Motor neuron (in vitro differentiated cells): Measurements from ENCODE around the gene RHNO1. TPM values are rescaled to one million over a fixed set of nuclear protein-coding genes. Genes with fewer than 3 reads are reported as not detected.

Experiments
- ATAC-seq, 8 experiments: fragments of 200-7000 bp; cut with Tn5 transposase; replicated peaks in 6 of 8; 2 replicates each; pipeline ENCODE4 v1.8.0; 2021; ENCODE audit warnings: mild to moderate bottlenecking in 8 of 8, moderate library complexity in 8 of 8
- H3K27ac ChIP-seq, 2 donors: fragments of 250-450 bp; sonication (Bioruptor Pico); 2 replicates each; pipeline ENCODE4 v1.9.0; 2021; ENCODE audit warnings: antibody characterized with exemption in 2 of 2, mild to moderate bottlenecking in 2 of 2, moderate library complexity in 1 of 2
- H3K4me1 ChIP-seq, 2 donors: fragments of 250-450 bp; sonication (Bioruptor Pico); replicated peaks in 1 of 2; 2 replicates each; pipeline ENCODE4 v1.6.1; 2021; ENCODE audit warnings: antibody characterized with exemption in 2 of 2, mild to moderate bottlenecking in 2 of 2, moderate library complexity in 1 of 2
- H3K4me3 ChIP-seq, 5 donors: fragments of 250-450 bp; sonication (Bioruptor Pico); 2 replicates each; pipeline ENCODE4 v1.9.0; 2021; ENCODE audit warnings: antibody characterized with exemption in 5 of 5, mild to moderate bottlenecking in 5 of 5, moderate library complexity in 4 of 5
- WGBS, 10 experiments: fragments of 450-650 bp; shearing (Covaris generic); methylation state at CpG; one replicate each; pipeline ENCODE4 v1.0.0; 2022; 5-methylcytosine and 5-hydroxymethylcytosine counted together
- in situ Hi-C, 9 experiments: fragments of 400-800 bp; cut with MboI; loops; one replicate each; pipeline ENCODE4 v1.15.0; 2021; ENCODE audit warnings: low sequenced_read_pairs in 9 of 9, low pct_unique_long_range_greater_than_20kb in 2 of 9; ENCODE audit not compliant: unreplicated experiment in 9 of 9
- total RNA-seq, 8 experiments: library from RNA; unstranded; fragments of 300-600 nt; gene quantifications; 2 replicates each; pipeline versions ENCODE4 v1.2.3 to v1.2.4, GENCODE V29; 2022

RHNO1 gene
- total RNA-seq, 8 experiments from 2014 or later, result 9.8 to 37.6 (median 28.9) TPM

- 17 to 43% (median 31%) methylated on average over 1 to 3 of the region's 6 CpGs; no CpG with 5 or more reads in 6 of the 10 experiments for WGBS, 10 experiments
- Histone ChIP-seq H3K4me3 (no peak overlapping the region), H3K4me1 (peaks cover 7 to 9% of the 10 kb centered on the region in 2 donors), H3K27ac (no peak overlapping the region)
- in situ Hi-C loops, result loop anchor here in 1 of 9 experiments (25.0 kb wide), 1 partner anchor 192 kb away; no protein-coding TSS in a partner anchor
- ATAC-seq, result peak in 4 of 8 experiments; percentile 14 to 58 (median 22)
These were observed 31.7 kb upstream of the RHNO1 start for GRCh38 chr12:2845280-2845679.

GRCh38 chr12:2851931-2852330 is 25.1 kb upstream of the RHNO1 start:
- WGBS, 10 experiments, result 60 to 100% (median 95%) methylated on average over 1 to 3 of the region's 3 CpGs; no CpG with 5 or more reads in 2 of the 10 experiments
- ATAC-seq, result no peak
- Histone ChIP-seq H3K27ac (no peak overlapping the region), H3K4me1 (peaks cover 0 to 5% of the 10 kb centered on the region in 2 donors), H3K4me3 (no peak overlapping the region)
- in situ Hi-C loops, result loop anchor here in 4 of 9 experiments (25.0 kb wide), 1 partner anchor 185 kb away; no protein-coding TSS in a partner anchor

DNA sequence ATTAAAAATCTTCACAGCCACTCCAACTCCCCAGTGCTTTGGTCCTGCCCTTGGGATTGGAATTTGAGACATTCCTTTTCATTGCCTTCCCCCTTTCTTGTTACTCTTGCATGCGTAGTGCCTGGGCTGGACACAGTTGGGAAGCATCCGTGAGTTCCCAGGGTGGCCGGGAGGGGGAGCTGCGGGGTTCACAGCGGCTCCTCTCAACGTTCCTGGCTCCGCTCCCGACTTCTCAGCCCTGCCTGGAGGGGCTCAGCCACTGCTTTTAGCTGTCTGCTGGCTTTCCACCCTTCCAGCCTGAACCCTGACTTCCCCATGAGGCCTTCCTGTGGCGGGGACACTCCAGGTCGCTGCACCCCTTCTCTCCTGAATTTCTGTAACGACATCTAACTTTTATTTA is 23.4 kb upstream of the RHNO1 start:
- Histone ChIP-seq H3K27ac (no peak overlapping the region), H3K4me1 (peaks cover 0 to 5% of the 10 kb centered on the region in 2 donors), H3K4me3 (no peak overlapping the region)
- WGBS, 10 experiments, result 3 to 83% (median 37%) methylated on average over 1 to 7 of the region's 11 CpGs; no CpG with 5 or more reads in 3 of the 10 experiments
- in situ Hi-C loops, result loop anchor here in 4 of 9 experiments (25.0 kb wide), 1 partner anchor 184 kb away; no protein-coding TSS in a partner anchor
- peak; percentile 80 to 98 (median 89) for ATAC-seq

DNA sequence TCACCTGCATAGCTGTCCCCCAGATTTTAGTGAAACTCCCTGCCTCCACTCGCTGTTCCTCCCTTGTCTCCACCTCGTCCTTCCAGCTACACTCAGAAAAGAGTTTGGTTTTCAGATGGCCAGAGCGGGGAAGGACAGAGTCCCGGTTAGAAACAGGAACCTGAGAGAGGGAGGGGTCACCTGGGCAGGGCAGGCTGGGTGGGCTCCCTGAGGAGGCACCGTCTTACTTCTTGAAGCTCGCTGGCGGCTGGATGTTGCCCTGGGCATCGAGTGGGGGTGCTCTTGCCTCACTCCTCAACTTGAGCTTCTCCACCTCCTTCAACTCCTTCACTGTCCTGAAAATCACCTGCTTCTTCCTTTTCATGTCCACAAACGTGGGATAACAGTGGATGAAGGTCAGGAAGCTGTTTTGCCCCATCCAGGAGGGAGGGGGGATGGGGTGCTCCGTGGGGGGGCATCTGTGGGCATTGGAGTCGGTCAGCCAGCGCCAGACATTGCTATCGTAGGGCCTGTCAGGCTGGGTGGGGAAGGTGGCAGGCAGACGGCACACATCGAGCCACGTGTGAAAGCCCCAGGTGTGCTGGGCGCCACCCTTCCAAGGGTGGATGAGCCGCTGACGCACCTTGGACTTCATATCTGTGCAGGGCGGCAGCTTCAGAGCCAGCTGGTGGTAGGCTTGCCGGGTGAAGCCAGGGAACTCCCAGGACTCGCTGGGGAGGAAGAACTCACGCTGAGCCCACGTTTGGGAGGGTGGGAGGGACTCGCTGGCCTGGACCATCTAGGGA is 22.2 kb upstream of the RHNO1 start:
- H3K4me3 ChIP-seq, result no peak overlapping the region
- H3K4me1 ChIP-seq, result peaks cover 0 to 2% of the 10 kb centered on the region in 2 donors
- 49 to 100% (median 90%) methylated on average over 1 to 5 of the region's 25 CpGs; no CpG with 5 or more reads in 5 of the 10 experiments for WGBS, 10 experiments
- in situ Hi-C loops, result loop anchor here in 4 of 9 experiments (25.0 kb wide), 1 partner anchor 182 kb away; no protein-coding TSS in a partner anchor
- no peak overlapping the region for H3K27ac ChIP-seq
- ATAC-seq, result no peak

DNA sequence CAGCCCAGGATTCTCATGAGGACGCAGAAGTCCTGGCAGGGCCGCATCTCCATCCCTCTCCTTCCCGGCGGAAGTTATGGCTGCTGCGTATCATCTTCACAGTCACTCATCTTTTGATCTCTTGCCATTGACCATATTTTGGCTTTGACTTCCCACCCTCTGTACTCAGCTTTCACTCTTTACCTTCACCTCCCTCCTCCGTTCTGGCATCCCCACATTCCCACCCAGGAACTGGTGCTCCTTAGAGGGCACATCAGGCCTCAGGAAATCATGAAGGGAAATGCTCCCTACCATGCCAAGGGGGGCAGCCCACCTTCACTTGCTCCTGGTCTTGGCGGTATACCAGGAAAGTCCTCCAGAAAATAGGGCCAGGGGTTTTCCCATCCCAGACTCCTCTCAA is 21.5 kb upstream of the RHNO1 start:
- Histone ChIP-seq H3K4me3 (no peak overlapping the region), H3K27ac (no peak overlapping the region), H3K4me1 (no peaks in the 10 kb centered on the region)
- in situ Hi-C loops, result loop anchor here in 4 of 9 experiments (25.0 kb wide), 1 partner anchor 182 kb away; no protein-coding TSS in a partner anchor
- 86 to 100% (median 100%) methylated on average over 1 of the region's 7 CpGs; no CpG with 5 or more reads in 6 of the 10 experiments for WGBS, 10 experiments
- no peak for ATAC-seq

GRCh38 chr12:2856051-2856450 is 21.0 kb upstream of the RHNO1 start:
- in situ Hi-C loops, result loop anchor here in 4 of 9 experiments (25.0 kb wide), 1 partner anchor 181 kb away; no protein-coding TSS in a partner anchor
- 33 to 100% (median 83%) methylated on average over 1 to 2 of the region's 3 CpGs; no CpG with 5 or more reads in 3 of the 10 experiments for WGBS, 10 experiments
- Histone ChIP-seq H3K4me3 (no peak overlapping the region), H3K27ac (no peak overlapping the region), H3K4me1 (no peaks in the 10 kb centered on the region)
- ATAC-seq, result no peak

DNA sequence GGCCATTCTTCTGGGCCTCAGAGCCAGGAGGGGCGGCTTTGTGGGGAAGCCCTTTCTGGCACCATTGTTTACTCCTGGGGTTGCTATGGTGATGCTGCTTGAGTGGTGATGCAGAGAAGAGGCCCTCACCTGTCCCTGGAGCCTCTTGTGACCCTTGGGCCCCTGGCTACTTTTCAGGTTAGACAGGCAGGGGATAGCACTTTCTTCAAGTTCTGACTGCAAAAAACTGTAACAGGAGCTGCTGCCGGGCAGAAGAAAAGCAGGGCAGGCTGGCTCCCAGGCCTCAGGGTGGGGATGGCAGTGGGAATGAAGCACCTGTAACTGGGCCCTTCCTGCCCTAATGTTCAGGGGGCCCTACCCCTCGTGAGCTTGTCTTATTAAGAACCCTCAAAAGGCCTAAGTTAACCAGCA is 20.0 kb upstream of the RHNO1 start, which contains the start of gene TEX52:
Gene TEX52 (minus strand): TSS at position 19 of the 411 bp plus-strand sequence. CDS start 13 bp downstream, at position 6.
- ATAC-seq, result peak in 1 of 8 experiments; percentile 57
- Histone ChIP-seq H3K27ac (no peak within 1 kb of the TSS), H3K4me1 (no peaks in the 10 kb centered on the region), H3K4me3 (no peak within 1 kb of the TSS)
- 49 to 100% (median 75%) methylated on average over 1 to 3 of the region's 3 CpGs; no CpG with 5 or more reads in 3 of the 10 experiments for WGBS, 10 experiments
- in situ Hi-C loops, result loop anchor here in 4 of 9 experiments (25.0 kb wide), 1 partner anchor 180 kb away; no protein-coding TSS in a partner anchor

DNA sequence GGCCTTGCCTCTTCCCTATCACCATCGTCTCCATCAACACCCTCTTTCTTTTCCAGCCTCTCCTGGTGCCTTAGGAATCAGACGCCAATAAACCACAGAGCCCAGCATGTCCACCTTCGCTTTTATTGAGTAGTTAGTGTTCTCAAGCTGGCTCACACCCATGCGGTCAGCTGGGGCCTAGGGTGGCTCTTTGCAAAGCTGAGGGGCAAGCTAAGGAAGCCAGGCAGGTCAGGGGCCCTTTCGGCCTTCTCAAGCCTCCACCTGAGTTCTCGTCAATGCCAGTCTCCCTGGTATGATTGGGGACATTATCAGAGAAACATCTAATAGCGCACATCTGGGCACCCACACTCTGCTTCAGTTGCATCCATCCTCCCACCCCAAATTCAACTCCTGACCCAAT is 19.4 kb upstream of the RHNO1 start:
- no peaks in the 10 kb centered on the region for H3K4me1 ChIP-seq
- ATAC-seq, result no peak
- no peak overlapping the region for H3K27ac ChIP-seq
- in situ Hi-C loops, result loop anchor here in 4 of 9 experiments (25.0 kb wide), 1 partner anchor 180 kb away; no protein-coding TSS in a partner anchor
- no peak overlapping the region for H3K4me3 ChIP-seq
- 68 to 100% (median 92%) methylated on average over 1 to 7 of the region's 7 CpGs; no CpG with 5 or more reads in 5 of the 10 experiments for WGBS, 10 experiments

DNA sequence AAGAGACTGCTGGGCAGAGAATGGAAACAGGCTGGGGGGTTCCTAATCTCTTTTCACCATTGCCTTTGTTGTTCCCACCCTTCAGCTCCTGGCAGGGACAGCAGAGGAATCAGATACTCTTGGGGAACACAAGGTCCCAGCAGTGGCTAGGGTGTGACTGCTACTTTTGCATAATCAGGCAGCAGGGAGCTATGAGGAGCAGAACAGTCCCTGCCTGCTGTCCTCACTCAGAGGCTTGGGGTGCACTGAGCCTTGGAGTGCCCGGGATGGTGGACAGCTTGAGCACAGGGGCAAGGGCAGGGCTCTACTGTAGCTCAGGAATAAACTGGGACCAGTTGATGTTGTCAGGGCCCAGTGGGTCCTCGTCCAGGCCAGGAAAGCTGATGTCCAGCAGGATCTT is 18.7 kb upstream of the RHNO1 start:
- Histone ChIP-seq H3K4me1 (no peaks in the 10 kb centered on the region), H3K27ac (no peak overlapping the region), H3K4me3 (no peak overlapping the region)
- WGBS, 10 experiments, result 17 to 100% (median 100%) methylated on average over 1 of the region's 2 CpGs; no CpG with 5 or more reads in 7 of the 10 experiments
- in situ Hi-C loops, result loop anchor here in 4 of 9 experiments (25.0 kb wide), 1 partner anchor 179 kb away; no protein-coding TSS in a partner anchor
- ATAC-seq, result peak in 2 of 8 experiments; percentile 82 to 88

DNA sequence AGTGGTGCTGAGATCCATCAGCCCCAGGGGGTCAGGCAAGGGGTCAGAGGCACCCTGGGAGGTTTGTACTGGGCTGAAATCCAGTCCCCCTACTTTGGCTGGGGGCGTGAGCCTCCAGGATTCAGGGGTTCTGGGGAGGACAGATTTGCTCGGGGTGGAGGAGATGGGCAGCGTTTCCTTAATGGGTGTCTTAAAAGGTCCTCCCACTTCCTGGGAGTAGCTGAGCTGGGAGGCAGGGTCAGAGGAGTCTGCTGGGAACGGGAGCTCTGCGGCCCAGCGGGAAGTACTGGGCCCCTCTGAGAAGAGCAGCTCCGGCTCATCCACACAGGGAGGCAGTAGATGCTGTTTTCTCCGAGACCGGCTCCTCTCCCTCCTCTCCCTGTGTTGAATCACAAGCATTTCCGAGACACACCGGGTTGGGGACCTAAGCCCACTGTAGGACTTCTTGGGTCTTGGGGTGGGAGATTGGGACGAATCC is 18.0 kb upstream of the RHNO1 start:
- Histone ChIP-seq H3K4me3 (no peak overlapping the region), H3K4me1 (no peaks in the 10 kb centered on the region), H3K27ac (no peak overlapping the region)
- in situ Hi-C loops, result loop anchor here in 4 of 9 experiments (25.0 kb wide), 1 partner anchor 178 kb away; no protein-coding TSS in a partner anchor
- no peak for ATAC-seq
- WGBS, 10 experiments, result 60 to 90% (median 87%) methylated on average over 1 to 3 of the region's 12 CpGs; no CpG with 5 or more reads in 7 of the 10 experiments

DNA sequence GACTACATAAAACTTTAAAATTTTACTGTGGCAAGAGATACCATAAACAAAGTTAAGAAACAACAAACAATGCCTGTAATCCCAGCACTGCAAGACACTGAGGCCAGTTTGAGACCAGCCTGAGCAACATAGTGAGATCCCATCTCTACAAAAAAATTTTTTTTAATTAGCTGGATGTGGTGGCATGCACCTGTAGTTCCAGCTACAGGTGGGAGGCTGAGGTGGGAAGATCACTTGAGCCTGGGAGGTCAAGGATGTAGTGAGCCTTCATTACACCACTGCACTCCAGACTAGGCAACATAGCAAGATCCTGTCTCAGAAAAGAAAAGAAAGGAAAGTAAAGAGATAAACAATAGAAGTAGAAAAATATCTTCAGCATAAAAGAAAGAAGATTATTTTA is 16.9 kb upstream of the RHNO1 start:
- no peak for ATAC-seq
- Histone ChIP-seq H3K4me1 (no peaks in the 10 kb centered on the region), H3K4me3 (no peak overlapping the region), H3K27ac (no peak overlapping the region)
- in situ Hi-C loops, result loop anchor here in 4 of 9 experiments (25.0 kb wide), 1 partner anchor 177 kb away; no protein-coding TSS in a partner anchor

DNA sequence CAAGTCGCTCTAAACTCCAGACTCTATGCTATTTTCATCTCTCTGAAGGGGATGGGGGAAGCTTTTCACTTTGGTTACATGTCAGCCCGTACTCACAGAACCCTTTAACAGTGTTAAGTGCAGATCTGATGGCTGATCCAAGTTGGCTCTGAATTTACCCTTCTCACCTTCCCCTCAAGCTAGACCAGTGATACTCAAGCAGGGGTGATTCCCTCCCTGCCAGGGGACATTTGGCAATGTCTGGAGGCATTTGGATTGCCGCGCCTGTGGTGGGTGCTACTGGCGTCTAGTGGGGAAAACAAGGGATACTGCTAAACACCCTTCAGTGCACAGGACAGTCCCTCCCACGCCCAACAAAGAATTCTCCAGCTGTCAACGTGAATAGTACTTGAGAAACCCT is 14.1 kb upstream of the RHNO1 start:
- no peak for ATAC-seq
- no peak overlapping the region for H3K27ac ChIP-seq
- no peaks in the 10 kb centered on the region for H3K4me1 ChIP-seq
- H3K4me3 ChIP-seq, result no peak overlapping the region
- WGBS, 10 experiments, result 67 to 100% (median 96%) methylated on average over 1 to 6 of the region's 7 CpGs; no CpG with 5 or more reads in 3 of the 10 experiments
- in situ Hi-C loops, result loop anchor here in 4 of 9 experiments (25.0 kb wide), 1 partner anchor 174 kb away; no protein-coding TSS in a partner anchor
